Calu3 (cell line): ENCODE data around the gene LPCAT1. TPM values are rescaled to one million over a fixed set of nuclear protein-coding genes. Genes with fewer than 3 reads are reported as not detected.
"Not testable (repeated sequence)": the region's sequence is repeated elsewhere in the genome, so short reads cannot be mapped to it uniquely, and the experiment has no call there.

Experiments used
- BruUV-seq: library from RNA; stranded (reverse); fragments of 400-500 nt; replicated peaks from 2 replicates; lab custom pipeline; 2021; lab: Mats Ljungman, UMichigan
- CTCF ChIA-PET: fragments of 300-600 bp; sonication (Branson Sonifier 250); formaldehyde crosslinking; loops from one replicate; lab custom pipeline; 2022; ENCODE audit warnings: antibody characterized with exemption; lab: Charles Lee
- DNase-seq: peaks from one replicate; pipeline ENCODE4 v3.0.0; 2022
- H3K27ac Mint-ChIP-seq: one replicate; pipeline ENCODE4 v1.8.0; 2022; ENCODE audit warnings: mixed read lengths; ENCODE audit not compliant: unreplicated experiment
- H3K27me3 Mint-ChIP-seq: one replicate; pipeline ENCODE4 v1.8.0; 2022; ENCODE audit warnings: mixed read lengths; ENCODE audit not compliant: unreplicated experiment
- H3K36me3 Mint-ChIP-seq: one replicate; pipeline ENCODE4 v1.8.0; 2022; ENCODE audit warnings: mild to moderate bottlenecking, moderate library complexity, mixed read lengths; ENCODE audit not compliant: insufficient read depth, unreplicated experiment
- H3K4me1 Mint-ChIP-seq: one replicate; pipeline ENCODE4 v1.8.0; 2022; ENCODE audit warnings: mild to moderate bottlenecking, low read depth, mixed read lengths; ENCODE audit not compliant: unreplicated experiment
- H3K4me3 Mint-ChIP-seq: one replicate; pipeline ENCODE4 v1.8.0; 2022; ENCODE audit warnings: mild to moderate bottlenecking, low read depth, moderate library complexity, mixed read lengths; ENCODE audit not compliant: unreplicated experiment
- H3K9me3 Mint-ChIP-seq: one replicate; pipeline ENCODE4 v1.8.0; 2022; ENCODE audit warnings: low read depth, mixed read lengths; ENCODE audit not compliant: unreplicated experiment
- CTCF ChIP-seq: fragments of 200-600 bp; IDR thresholded peaks from one replicate; pipeline ENCODE4 v1.8.0; 2022; ENCODE audit warnings: antibody characterized with exemption; ENCODE audit not compliant: unreplicated experiment
- intact Hi-C: fragments of 100-400 bp; cut with micrococcal nuclease; formaldehyde crosslinking; loops from one replicate; pipeline ENCODE4 v1.10.0; 2022; ENCODE audit not compliant: unreplicated experiment
- total RNA-seq: library from RNA; stranded (reverse); gene quantifications from 2 replicates; pipeline ENCODE4 v1.2.3, GENCODE V29; 2022

LPCAT1 gene
- total RNA-seq, 1 experiment from 2014 or later: 42.3 TPM

DNA sequence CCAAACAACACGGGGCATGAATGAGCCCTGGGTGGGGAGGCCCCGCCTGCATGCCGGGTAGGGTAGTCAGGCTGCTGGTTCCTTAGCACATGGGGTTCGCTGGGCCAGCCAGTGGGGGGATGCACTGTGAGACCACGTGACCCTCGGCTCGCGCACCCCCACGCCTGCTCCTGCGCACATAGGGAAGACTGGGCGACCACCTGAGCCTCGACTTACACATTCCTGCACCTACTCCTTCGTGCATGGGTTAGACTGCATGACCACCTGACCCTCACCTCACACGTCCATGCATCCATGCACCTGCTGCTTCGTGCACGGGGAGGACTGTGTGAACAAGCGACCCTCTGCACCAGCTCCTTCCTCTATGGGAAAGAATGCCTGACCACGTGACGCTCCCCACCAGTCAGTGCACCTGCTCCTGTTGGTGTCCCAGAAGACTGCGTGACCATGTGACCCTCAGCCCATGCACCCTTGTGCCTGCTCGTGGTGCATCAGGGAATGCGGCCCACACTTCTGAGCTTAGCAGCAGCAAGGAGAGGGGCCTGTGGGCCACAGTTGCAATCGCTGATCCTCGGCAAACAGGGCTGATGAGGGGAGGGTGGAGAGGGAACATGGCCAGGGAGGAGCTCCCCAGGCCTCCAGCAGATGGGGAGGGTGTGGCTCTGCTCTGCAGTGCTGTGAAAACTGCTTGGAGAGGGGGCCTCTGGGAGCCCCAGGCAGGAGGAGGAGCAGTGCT, 18.1 kb downstream of the LPCAT1 start:
- CTCF ChIA-PET: no interaction called here
- intact Hi-C loops: no loop called here
- H3K9me3 Mint-ChIP-seq: no peaks in the 10 kb centered on the region
- no peaks in the 10 kb centered on the region for H3K4me1 Mint-ChIP-seq
- BruUV-seq: no TSS peak
- no peak for TF ChIP-seq CTCF
- no peak overlapping the region for H3K4me3 Mint-ChIP-seq
- no peaks in the 10 kb centered on the region for H3K27me3 Mint-ChIP-seq
- peaks cover 5% of the 10 kb centered on the region for H3K36me3 Mint-ChIP-seq
- H3K27ac Mint-ChIP-seq: no peak overlapping the region
- DNase-seq: no peak

GRCh38 chr5:1505089-1505488, 18.7 kb downstream of the LPCAT1 start:
- H3K9me3 Mint-ChIP-seq, intact Hi-C loops, DNase-seq, BruUV-seq, H3K27me3 Mint-ChIP-seq, H3K27ac Mint-ChIP-seq, CTCF ChIA-PET, H3K4me3 Mint-ChIP-seq, H3K36me3 Mint-ChIP-seq, H3K4me1 Mint-ChIP-seq: not testable (repeated sequence)

DNA sequence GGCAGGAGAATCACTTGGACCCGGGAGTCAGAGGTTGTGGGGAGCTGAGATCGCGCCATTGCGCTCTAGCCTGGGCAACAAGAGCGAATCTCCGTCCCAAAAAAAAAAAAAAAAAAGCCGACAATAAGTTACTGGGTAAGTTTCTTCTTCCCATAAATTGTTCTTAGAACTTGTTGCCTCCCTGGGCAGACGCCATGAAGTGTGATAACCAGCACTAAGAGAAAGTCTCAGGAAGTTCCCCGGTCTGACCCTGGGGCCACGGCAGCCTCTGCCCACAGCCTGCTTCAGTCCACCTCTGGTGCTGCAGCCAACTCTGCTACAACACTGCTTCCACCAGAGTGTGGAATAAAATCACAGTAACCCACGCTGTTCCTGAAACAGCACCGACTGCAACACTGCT, 19.1 kb downstream of the LPCAT1 start:
- CTCF ChIA-PET: no interaction called here
- DNase-seq: no peak
- no peak for TF ChIP-seq CTCF
- no peak overlapping the region for H3K4me3 Mint-ChIP-seq
- no peaks in the 10 kb centered on the region for H3K9me3 Mint-ChIP-seq
- intact Hi-C loops: no loop called here
- H3K4me1 Mint-ChIP-seq: no peaks in the 10 kb centered on the region
- H3K27me3 Mint-ChIP-seq: no peaks in the 10 kb centered on the region
- H3K27ac Mint-ChIP-seq: no peak overlapping the region
- peaks cover 11% of the 10 kb centered on the region for H3K36me3 Mint-ChIP-seq
- BruUV-seq: no TSS peak

- H3K4me1 Mint-ChIP-seq: no peaks in the 10 kb centered on the region
- no TSS peak for BruUV-seq
- H3K9me3 Mint-ChIP-seq: no peaks in the 10 kb centered on the region
- peaks cover 11% of the 10 kb centered on the region for H3K36me3 Mint-ChIP-seq
- no peak for DNase-seq
- no peak overlapping the region for H3K4me3 Mint-ChIP-seq
- CTCF ChIA-PET: no interaction called here
- intact Hi-C loops: no loop called here
- H3K27ac Mint-ChIP-seq: no peak overlapping the region
- no peak for TF ChIP-seq CTCF
- H3K27me3 Mint-ChIP-seq: no peaks in the 10 kb centered on the region
These were observed 19.6 kb downstream of the LPCAT1 start for GRCh38 chr5:1504069-1504595.
